SIG-M5 (cell line): ENCODE data around the gene BSX.

Experiments
- DNase-seq: peaks from one replicate; lab custom pipeline; 2025; lab: John Stamatoyannopoulos, UW

BSX gene

GRCh38 chr11:122981388-122982264 is at the start of gene BSX:
BSX (minus strand) TSS chr11:122981834; CDS start chr11:122981671, 163 bp downstream.
- no peak for DNase-seq

DNA sequence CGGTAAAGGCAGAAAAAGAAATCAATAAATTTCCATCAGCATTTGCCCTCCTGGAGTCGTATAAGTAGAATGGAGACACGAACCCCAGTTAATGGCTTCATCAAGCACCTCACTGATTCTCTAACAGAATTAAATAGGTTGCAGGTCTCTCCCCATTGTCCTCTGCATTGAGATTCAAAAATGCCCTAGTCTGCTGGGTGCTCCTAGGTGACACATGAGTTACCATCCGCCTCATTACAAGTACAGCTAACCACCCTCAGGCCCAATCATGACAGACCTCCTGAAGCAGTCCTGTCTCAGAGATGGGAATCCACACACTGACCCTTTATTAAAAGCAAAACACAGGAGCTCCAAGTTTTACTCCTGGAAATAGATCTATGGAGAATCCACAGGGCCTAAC is 48.9 kb upstream of the BSX start:
- DNase-seq = no peak

DNA sequence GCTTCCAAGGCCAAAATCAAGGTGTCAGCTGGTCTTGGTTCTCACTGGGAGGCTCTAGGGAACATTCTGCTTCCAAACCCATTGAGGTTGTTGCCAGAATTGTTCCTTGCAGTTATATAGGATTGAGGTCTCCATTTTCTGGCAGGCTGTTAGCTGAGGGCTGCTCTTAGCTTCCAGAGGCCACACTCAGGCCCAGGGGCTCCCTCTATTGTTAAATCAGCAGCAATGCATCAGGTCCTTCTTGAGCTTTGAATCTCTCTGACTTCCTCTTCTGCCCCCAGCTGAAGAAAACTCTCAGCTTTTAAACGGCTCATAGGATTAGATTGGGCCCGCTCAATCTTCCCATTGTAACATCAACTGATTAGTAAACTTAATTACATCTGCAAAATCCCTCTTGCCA is 39.3 kb upstream of the BSX start:
- no peak for DNase-seq

DNA sequence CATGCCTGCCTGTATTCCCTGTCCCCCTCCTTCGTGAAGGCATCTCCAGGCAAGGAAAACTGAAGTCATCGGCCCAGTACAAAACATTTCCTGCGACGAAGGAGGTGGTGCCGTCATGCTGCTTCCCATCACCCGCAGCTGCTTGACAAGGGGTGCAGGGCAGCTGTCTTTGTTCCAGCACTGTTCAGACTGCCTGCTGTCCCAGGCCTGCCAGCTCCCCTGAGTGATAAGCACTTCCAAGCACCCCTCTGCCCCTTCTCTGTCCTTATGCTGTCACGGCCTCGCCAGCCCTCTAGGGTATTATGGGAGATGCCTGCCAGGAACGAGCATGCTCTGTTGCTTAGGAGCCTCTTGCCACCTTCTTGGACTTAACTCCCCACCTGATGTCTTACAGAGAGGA is 37.1 kb upstream of the BSX start:
- no peak for DNase-seq

GRCh38 chr11:123011510-123011909 is 29.9 kb upstream of the BSX start:
- no peak for DNase-seq

- no peak for DNase-seq
Observed at GRCh38 chr11:123006860-123007542, 25.4 kb upstream of the BSX start.

- DNase-seq = no peak
Observed at GRCh38 chr11:123000721-123001120, 19.1 kb upstream of the BSX start.

GRCh38 chr11:122998727-122999366 is 17.2 kb upstream of the BSX start:
- no peak for DNase-seq

DNA sequence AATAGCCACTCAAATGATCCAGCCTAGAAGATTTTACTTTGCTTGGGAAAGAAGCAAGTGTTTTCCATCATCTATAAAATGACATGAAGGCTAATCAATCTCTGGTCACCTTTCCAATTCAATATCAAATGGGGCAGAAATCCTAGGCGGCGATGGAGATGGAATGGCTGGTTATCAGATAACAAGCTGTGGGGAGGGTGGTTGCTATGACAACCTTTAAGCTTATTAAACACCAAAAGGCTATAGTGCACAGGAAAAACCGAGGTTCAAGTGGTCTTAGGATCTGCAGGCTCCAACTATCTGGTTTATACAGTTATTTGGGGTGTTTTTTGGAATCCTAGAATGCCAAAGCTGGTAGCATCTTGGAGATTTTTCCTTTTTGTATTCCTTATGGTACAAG is 13.9 kb upstream of the BSX start:
- DNase-seq = no peak

- no peak for DNase-seq
Observed at GRCh38 chr11:122984186-122985011, 2.8 kb upstream of the BSX start.

GRCh38 chr11:122983438-122984185 is 2.0 kb upstream of the BSX start:
- DNase-seq = no peak

- no peak for DNase-seq
Observed at GRCh38 chr11:122979815-122980595, 1.6 kb downstream of the BSX start.

DNA sequence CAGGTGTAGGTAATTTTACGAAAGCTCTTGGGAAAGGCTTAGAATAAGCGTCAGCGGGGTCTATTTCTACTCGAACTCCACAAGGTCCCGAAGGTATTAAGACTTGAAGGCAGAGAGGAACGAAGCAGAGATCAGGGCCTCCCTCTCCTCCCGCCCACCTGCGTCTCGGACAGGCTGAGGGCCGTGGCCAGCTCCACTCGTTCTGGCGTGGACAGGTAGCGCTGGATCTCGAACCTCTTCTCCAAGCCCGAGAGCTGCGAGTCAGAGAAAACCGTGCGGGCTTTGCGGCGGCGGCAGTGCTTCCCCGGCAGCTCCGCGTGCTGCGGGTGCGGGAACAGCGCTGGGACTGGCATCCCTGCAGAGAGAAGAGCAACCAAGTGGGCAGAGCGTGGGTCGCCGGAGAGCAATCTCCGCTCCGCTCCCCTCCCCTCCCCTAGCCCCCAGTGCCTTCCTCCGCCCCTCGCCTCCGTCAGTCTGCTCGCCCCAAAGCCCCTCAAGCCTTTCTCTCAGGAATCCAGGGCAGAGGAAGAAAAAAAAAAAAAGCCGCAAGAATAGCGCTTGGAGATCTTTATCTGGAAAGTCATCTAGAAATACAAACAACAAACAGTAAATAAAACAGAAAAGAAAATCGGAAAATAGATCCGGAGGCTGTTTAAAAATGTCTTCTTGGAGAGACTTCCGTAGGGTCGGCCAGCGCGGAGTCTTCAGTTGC is 2.4 kb downstream of the BSX start:
- no peak for DNase-seq

DNA sequence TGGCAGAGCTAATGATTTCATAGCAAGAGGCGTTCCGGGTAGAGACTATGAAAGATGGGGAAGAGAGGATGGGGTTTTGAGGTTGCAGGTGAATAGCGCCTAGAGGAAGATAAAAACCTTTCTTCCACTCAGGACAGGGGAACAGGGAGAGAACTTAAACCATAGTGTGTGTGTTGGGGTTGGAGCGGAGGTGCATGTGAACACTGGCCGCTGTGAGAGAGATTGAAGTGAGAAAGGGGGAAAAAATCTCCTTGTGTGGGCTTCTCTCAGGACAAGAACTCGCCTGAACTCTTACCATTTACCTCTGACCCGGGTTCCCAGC is 3.4 kb downstream of the BSX start:
- no peak for DNase-seq

- DNase-seq = no peak
Observed at GRCh38 chr11:122977470-122978298, 4.0 kb downstream of the BSX start.

DNA sequence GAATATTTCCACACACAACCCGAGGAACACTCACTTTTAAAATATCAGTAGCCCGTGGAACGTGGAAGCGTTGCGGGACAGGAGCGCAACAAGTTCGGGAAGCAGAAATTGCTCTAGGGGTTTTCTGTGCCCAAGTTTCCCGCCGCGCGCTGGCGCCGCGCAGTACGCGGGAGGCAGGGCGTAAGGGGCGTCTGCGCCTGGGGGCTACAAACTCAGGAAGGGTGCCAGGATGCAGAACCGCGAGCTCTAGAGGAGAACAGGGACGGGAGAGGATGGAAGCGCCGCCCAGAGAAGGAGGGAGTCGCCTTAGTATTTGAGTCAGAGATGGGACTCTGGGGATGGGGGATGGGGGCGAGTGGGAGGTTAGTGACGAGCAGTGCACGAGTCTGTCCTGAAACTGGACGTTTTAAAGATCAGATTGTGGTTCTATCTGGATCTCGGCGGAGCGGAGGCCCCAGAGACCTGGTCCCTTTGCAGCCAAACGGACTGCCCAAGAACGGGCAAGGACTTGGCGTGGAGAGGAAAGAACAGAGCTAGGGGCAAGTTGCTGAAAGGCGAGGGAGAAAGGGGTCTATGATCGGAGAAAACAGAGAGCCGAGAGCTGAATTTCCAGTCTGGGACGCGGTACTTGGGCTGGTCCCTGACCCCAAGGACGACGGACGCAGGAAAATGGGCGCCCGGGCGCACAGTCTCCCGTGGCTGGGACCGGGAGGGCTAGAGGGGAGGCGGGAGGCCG is 4.7 kb downstream of the BSX start:
- no peak for DNase-seq

DNA sequence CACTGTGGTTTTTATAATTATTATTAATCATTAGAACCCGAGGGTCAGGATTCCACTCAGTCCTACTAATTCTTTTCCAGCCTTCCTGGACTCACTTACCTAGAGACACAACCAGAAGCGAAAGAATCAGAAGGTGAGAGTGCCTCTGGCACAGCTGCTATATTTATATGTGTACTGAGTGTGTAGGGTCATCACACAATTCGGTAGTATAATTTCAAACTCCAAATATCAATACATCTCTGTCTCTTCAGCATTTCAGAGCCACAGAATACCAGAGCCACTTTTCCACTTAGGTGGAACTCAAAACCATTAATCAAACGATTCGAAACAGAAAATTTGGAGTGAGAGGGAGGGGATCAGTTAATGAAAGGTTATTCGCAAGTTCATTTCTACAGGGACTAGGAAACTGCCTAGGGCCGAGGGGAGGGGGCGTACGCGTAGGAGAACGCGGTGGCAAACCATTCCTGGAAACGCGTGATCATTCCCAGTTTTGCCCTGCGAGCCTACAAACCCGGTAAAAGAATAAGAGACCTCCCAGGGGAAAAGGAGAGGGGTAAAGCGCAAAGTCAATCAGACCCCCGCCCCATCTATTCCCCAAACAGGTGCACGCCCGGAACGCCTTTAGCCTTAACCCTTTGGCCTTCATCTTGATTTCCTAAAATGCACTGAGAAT is 5.4 kb downstream of the BSX start:
- DNase-seq = no peak

- DNase-seq = no peak
Observed at GRCh38 chr11:122963961-122964360, 17.7 kb downstream of the BSX start.
